Right atrium auricular region (tissue), 2 donors: Measurements from ENCODE around the gene NGFR. TPM values are rescaled to one million over a fixed set of nuclear protein-coding genes. Genes with fewer than 3 reads are reported as not detected.

ENCODE experiments used
- DNase-seq: peaks from one replicate; pipeline ENCODE4 v3.0.0-alpha.2; 2019; ENCODE audit warnings: low spot score
- H3K27ac ChIP-seq, 2 donors: fragments of 200-600 bp; sonication (generic); 1 replicate in 1 of 2; 2 replicates in 1 of 2; pipeline ENCODE4 v1.5.1; 2016 to 2019
- H3K27me3 ChIP-seq, 2 donors: fragments of 200-600 bp; sonication (generic); one replicate each; pipeline versions ENCODE4 v1.5.1 to v1.6.0; 2017 to 2019
- H3K36me3 ChIP-seq: fragments of 200-600 bp; sonication (generic); one replicate; pipeline ENCODE4 v1.5.1; 2016
- H3K4me1 ChIP-seq, 2 donors: fragments of 200-600 bp; sonication (generic); one replicate each; pipeline versions ENCODE4 v1.5.1 to v1.6.0; 2017 to 2019
- H3K4me3 ChIP-seq, 2 donors: fragments of 200-600 bp; sonication (generic); 1 replicate in 1 of 2; 2 replicates in 1 of 2; pipeline ENCODE4 v1.5.1; 2017 to 2019; ENCODE audit warnings: mild to moderate bottlenecking in 1 of 2, moderate library complexity in 1 of 2
- H3K9me3 ChIP-seq, 2 donors: fragments of 200-600 bp; sonication (generic); one replicate each; pipeline ENCODE4 v1.5.1; 2019
- CTCF ChIP-seq, 2 donors: fragments of 200-600 bp; sonication (generic); IDR thresholded peaks; one replicate each; pipeline ENCODE4 v1.5.1; 2019; ENCODE audit warnings: antibody characterized with exemption in 2 of 2
- total RNA-seq, 2 donors: library from RNA; depleted of rRNA; stranded (reverse); fragments of >200 nt; gene quantifications; one replicate each; pipeline ENCODE4 v1.1.0, GENCODE V29; 2016

NGFR gene
- total RNA-seq, 2 donors from 2014 or later = 13.9 to 16.7 TPM

- Histone ChIP-seq H3K36me3 (no peaks in the 10 kb centered on the region), H3K27ac (peak overlapping the region; percentile 39 to 45), H3K4me3 (no peak overlapping the region), H3K27me3 (no peaks in the 10 kb centered on the region), H3K4me1 (peaks cover 0 to 27% of the 10 kb centered on the region in 2 donors), H3K9me3 (no peaks in the 10 kb centered on the region)
- no peak for DNase-seq
- peak in 1 of 2 donors; percentile 44 for TF ChIP-seq CTCF (IDR thresholded peaks at IDR 0.05)
These were observed 23.9 kb upstream of the NGFR start for GRCh38 chr17:49471089-49471683.

GRCh38 chr17:49471769-49472168 lies 23.3 kb upstream of the NGFR start:
- Histone ChIP-seq H3K9me3 (no peaks in the 10 kb centered on the region), H3K36me3 (no peaks in the 10 kb centered on the region), H3K27me3 (no peaks in the 10 kb centered on the region), H3K4me3 (no peak overlapping the region), H3K4me1 (peaks cover 0 to 27% of the 10 kb centered on the region in 2 donors), H3K27ac (peak overlapping the region; percentile 39 to 45)
- no peak for TF ChIP-seq CTCF (IDR thresholded peaks at IDR 0.05)
- DNase-seq = no peak

- DNase-seq = no peak
- Histone ChIP-seq H3K9me3 (no peaks in the 10 kb centered on the region), H3K27ac (no peak overlapping the region), H3K36me3 (no peaks in the 10 kb centered on the region), H3K4me3 (no peak overlapping the region), H3K4me1 (peaks cover 0 to 27% of the 10 kb centered on the region in 2 donors), H3K27me3 (no peaks in the 10 kb centered on the region)
- TF ChIP-seq CTCF (IDR thresholded peaks at IDR 0.05) = no peak
These were observed 22.6 kb upstream of the NGFR start for GRCh38 chr17:49472527-49472926.

- Histone ChIP-seq H3K27me3 (no peaks in the 10 kb centered on the region), H3K4me3 (no peak overlapping the region), H3K27ac (no peak overlapping the region), H3K9me3 (no peaks in the 10 kb centered on the region), H3K4me1 (peaks cover 0 to 27% of the 10 kb centered on the region in 2 donors), H3K36me3 (no peaks in the 10 kb centered on the region)
- no peak for DNase-seq
- TF ChIP-seq CTCF (IDR thresholded peaks at IDR 0.05) = no peak
These were observed 21.0 kb upstream of the NGFR start for GRCh38 chr17:49473900-49474751.

GRCh38 chr17:49477709-49478108 lies 17.4 kb upstream of the NGFR start:
- no peak overlapping the region for H3K27ac ChIP-seq
- no peak overlapping the region for H3K4me3 ChIP-seq
- no peak for TF ChIP-seq CTCF (IDR thresholded peaks at IDR 0.05)
- H3K4me1 ChIP-seq = no peaks in the 10 kb centered on the region
- no peak for DNase-seq
- H3K36me3 ChIP-seq = no peaks in the 10 kb centered on the region
- no peaks in the 10 kb centered on the region for H3K9me3 ChIP-seq
- no peaks in the 10 kb centered on the region for H3K27me3 ChIP-seq
